NCI-H69 (cell line): ENCODE measurements around the gene PKIG.
A peak's percentile ranks its signal among the peaks of the same experiment; 100 is the strongest.
"Not testable (repeated sequence)": the region's sequence is repeated elsewhere in the genome, so short reads cannot be mapped to it uniquely, and the experiment has no call there.

Experiments used
- DNase-seq: peaks from one replicate; lab custom pipeline; 2025; lab: John Stamatoyannopoulos, UW

The PKIG gene

GRCh38 chr20:44582311-44583025, at the start of gene PKIG:
PKIG (plus strand) TSS chr20:44582579; CDS start chr20:44614557, 31,978 bp downstream.
- peak; percentile 12 for DNase-seq

GRCh38 chr20:44532981-44533331, 49.4 kb upstream of the PKIG start:
- DNase-seq, result no peak

- no peak for DNase-seq
Observed at GRCh38 chr20:44533928-44534327, 48.5 kb upstream of the PKIG start.

- DNase-seq, result no peak
Observed at GRCh38 chr20:44536175-44536574, 46.2 kb upstream of the PKIG start.

GRCh38 chr20:44537993-44538392, 44.4 kb upstream of the PKIG start:
- no peak for DNase-seq

GRCh38 chr20:44540834-44541233, 41.5 kb upstream of the PKIG start:
- DNase-seq, result no peak

- no peak for DNase-seq
Observed at GRCh38 chr20:44541992-44542391, 40.4 kb upstream of the PKIG start.

GRCh38 chr20:44542890-44543289, 39.5 kb upstream of the PKIG start:
- DNase-seq, result no peak

- DNase-seq, result no peak
Observed at GRCh38 chr20:44543358-44543757, 39.0 kb upstream of the PKIG start.

GRCh38 chr20:44544263-44544662, 38.1 kb upstream of the PKIG start:
- no peak for DNase-seq

- no peak for DNase-seq
Observed at GRCh38 chr20:44547419-44547818, 35.0 kb upstream of the PKIG start.

- no peak for DNase-seq
Observed at GRCh38 chr20:44549123-44549522, 33.3 kb upstream of the PKIG start.

- DNase-seq, result no peak
Observed at GRCh38 chr20:44552050-44552449, 30.3 kb upstream of the PKIG start.

- no peak for DNase-seq
Observed at GRCh38 chr20:44552568-44552949, 29.8 kb upstream of the PKIG start.

GRCh38 chr20:44552950-44553908, 29.1 kb upstream of the PKIG start:
- DNase-seq, result no peak

- DNase-seq, result no peak
Observed at GRCh38 chr20:44559302-44559701, 23.1 kb upstream of the PKIG start.

GRCh38 chr20:44560229-44560628, 22.1 kb upstream of the PKIG start:
- no peak for DNase-seq

- not testable (repeated sequence) for DNase-seq
Observed at GRCh38 chr20:44560818-44561217, 21.6 kb upstream of the PKIG start.

GRCh38 chr20:44561876-44562275, 20.5 kb upstream of the PKIG start:
- DNase-seq, result no peak

GRCh38 chr20:44566018-44566417, 16.4 kb upstream of the PKIG start:
- DNase-seq, result no peak

GRCh38 chr20:44566811-44567210, 15.6 kb upstream of the PKIG start:
- DNase-seq, result no peak

GRCh38 chr20:44570367-44570766, 12.0 kb upstream of the PKIG start:
- no peak for DNase-seq

- DNase-seq, result no peak
Observed at GRCh38 chr20:44571362-44571988, 10.9 kb upstream of the PKIG start.
